ENCODE results near the gene RNPEP. TPM values are rescaled to one million over a fixed set of nuclear protein-coding genes. Genes with fewer than 3 reads are reported as not detected.

Gene RNPEP
- total and polyA plus RNA-seq, 4 experiments from 2014 or later, result 25.9 to 41.4 (median 29.7) TPM

DNA sequence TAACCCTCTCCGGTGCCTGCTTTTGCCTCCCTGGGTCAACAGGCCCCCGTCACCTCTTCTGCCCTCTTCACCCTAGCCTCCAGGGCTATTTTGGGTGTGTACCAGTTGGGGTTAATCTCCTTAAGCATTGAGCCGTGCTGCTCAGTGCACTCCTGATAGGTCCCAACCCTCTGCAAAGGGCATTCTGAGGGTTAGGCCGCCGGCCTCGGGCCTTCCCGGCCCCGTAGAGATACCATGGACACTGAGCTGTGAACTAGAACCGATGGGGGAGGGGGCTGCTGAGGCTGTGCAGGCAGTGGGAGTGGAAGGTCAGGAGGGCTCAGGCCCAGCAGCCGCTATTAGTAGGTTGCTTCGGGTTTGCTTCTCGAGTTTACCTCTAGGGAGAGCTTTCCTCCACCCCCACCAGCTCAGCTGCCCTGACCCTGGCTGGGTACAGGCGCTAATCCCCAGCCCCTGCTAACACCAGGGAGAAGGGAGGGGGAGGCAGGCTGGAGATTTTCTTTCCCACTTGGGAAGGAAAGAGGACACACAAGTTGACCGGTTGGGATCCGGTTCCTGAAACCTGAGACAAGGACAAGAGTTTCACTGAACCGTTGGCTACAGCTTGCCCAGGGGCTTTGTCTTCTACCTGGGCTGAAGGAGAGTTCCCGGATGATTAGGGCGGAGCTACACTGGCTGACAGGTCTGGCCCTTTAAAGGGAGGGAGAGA, 40.9 kb upstream of the RNPEP start:
- H3K4me1 Mint-ChIP-seq, result peaks cover 5 to 15% (median 11%) of the 10 kb centered on the region in 4 donors
- Histone ChIP-seq H3K9me3 (ENCODE audit: control insufficient read depth in 1 of 2, low read length in 2 of 2) (no peaks in the 10 kb centered on the region), H3K27ac (ENCODE audit: low read depth, low read length) (no peak overlapping the region), H3K4me3 (ENCODE audit: low read length in 2 of 2) (no peak overlapping the region), H3K27me3 (ENCODE audit: insufficient read depth, low read length) (peaks cover 17% of the 10 kb centered on the region), H3K4me1 (ENCODE audit: insufficient read depth, low read length) (peaks cover 7% of the 10 kb centered on the region), H3K36me3 (ENCODE audit: insufficient read depth, low read length) (no peaks in the 10 kb centered on the region)
- CTCF ChIA-PET (ENCODE audit: partially characterized antibody), result interaction anchor here (1.4 kb wide), 1 partner anchor 46 kb away, joined by 4 read pairs; no protein-coding TSS in a partner anchor
- peaks cover 0 to 2% (median 0%) of the 10 kb centered on the region in 8 donors for H3K9me3 Mint-ChIP-seq
- H3K27ac Mint-ChIP-seq, result no peak overlapping the region
- peaks cover 32 to 42% of the 10 kb centered on the region in 2 donors for H3K27me3 Mint-ChIP-seq
- H3K36me3 Mint-ChIP-seq, result no peaks in the 10 kb centered on the region
- POLR2A ChIA-PET (ENCODE audit: partially characterized antibody), result no interaction called here
- intact Hi-C loops (cut with micrococcal nuclease), result no loop called here
- no peak overlapping the region for H3K4me3 Mint-ChIP-seq
- no peak for DNase-seq

DNA sequence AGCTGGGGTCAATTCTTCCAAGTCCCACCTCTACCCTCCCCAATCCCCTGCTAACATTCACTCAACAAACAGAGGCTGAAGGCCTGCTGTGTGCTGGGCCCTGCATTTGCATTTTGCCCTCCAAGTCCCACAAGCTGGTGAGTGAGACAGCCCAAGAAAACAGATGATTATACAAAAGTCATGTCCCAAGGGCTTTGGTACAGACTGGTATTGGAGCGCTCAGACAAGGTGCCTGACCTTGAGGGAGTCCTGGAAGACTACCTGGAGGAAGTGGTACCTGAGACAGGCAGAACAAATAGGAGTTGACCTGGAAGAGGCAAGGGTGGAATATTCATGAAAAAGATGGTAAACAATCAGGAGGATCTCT, 40.3 kb upstream of the RNPEP start:
- Histone ChIP-seq H3K4me1 (ENCODE audit: insufficient read depth, low read length) (peaks cover 8% of the 10 kb centered on the region), H3K9me3 (ENCODE audit: control insufficient read depth in 1 of 2, low read length in 2 of 2) (no peaks in the 10 kb centered on the region), H3K4me3 (ENCODE audit: low read length in 2 of 2) (no peak overlapping the region), H3K27me3 (ENCODE audit: insufficient read depth, low read length) (peaks cover 22% of the 10 kb centered on the region), H3K27ac (ENCODE audit: low read depth, low read length) (no peak overlapping the region), H3K36me3 (ENCODE audit: insufficient read depth, low read length) (no peaks in the 10 kb centered on the region)
- H3K9me3 Mint-ChIP-seq, result peaks cover 0 to 2% (median 0%) of the 10 kb centered on the region in 8 donors
- H3K27ac Mint-ChIP-seq, result no peak overlapping the region
- no peak overlapping the region for H3K4me3 Mint-ChIP-seq
- H3K4me1 Mint-ChIP-seq, result peaks cover 6 to 21% (median 12%) of the 10 kb centered on the region in 4 donors
- CTCF ChIA-PET (ENCODE audit: partially characterized antibody), result interaction anchor here (1.4 kb wide), 1 partner anchor 46 kb away, joined by 4 read pairs; no protein-coding TSS in a partner anchor
- no peak for DNase-seq
- intact Hi-C loops (cut with micrococcal nuclease), result no loop called here
- no peaks in the 10 kb centered on the region for H3K36me3 Mint-ChIP-seq
- H3K27me3 Mint-ChIP-seq, result peaks cover 37 to 47% of the 10 kb centered on the region in 2 donors
- POLR2A ChIA-PET (ENCODE audit: partially characterized antibody), result no interaction called here

DNA sequence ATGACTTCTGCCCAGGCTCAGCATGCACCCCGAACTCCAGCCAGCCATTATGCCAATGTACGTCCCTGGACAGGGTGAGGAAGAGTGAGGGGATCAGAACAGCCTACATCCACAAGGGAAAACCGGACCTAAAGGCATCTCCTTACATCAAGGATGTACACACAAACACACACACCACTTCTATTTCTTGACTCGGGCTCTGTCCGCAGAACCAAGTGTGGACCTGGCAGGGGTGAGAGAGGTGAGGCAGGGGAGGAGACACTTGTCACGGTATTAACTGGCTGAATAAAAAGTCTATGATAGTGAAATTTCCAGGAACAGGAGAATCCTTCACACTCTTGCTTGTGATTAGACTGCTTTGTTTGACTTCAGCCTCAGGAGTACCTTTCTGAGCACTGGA, 38.4 kb upstream of the RNPEP start:
- peaks cover 44 to 52% of the 10 kb centered on the region in 2 donors for H3K27me3 Mint-ChIP-seq
- intact Hi-C loops (cut with micrococcal nuclease), result no loop called here
- peaks cover 6 to 23% (median 12%) of the 10 kb centered on the region in 4 donors for H3K4me1 Mint-ChIP-seq
- no peaks in the 10 kb centered on the region for H3K9me3 ChIP-seq (ENCODE audit: control insufficient read depth in 1 of 2, low read length in 2 of 2)
- peaks cover 22% of the 10 kb centered on the region for H3K27me3 ChIP-seq (ENCODE audit: insufficient read depth, low read length)
- H3K27ac ChIP-seq (ENCODE audit: low read depth, low read length), result no peak overlapping the region
- no peak overlapping the region for H3K27ac Mint-ChIP-seq
- H3K36me3 ChIP-seq (ENCODE audit: insufficient read depth, low read length), result no peaks in the 10 kb centered on the region
- DNase-seq, result no peak
- POLR2A ChIA-PET (ENCODE audit: partially characterized antibody), result no interaction called here
- H3K36me3 Mint-ChIP-seq, result no peaks in the 10 kb centered on the region
- H3K4me1 ChIP-seq (ENCODE audit: insufficient read depth, low read length), result peaks cover 8% of the 10 kb centered on the region
- peaks cover 0 to 2% (median 0%) of the 10 kb centered on the region in 8 donors for H3K9me3 Mint-ChIP-seq
- no peak overlapping the region for H3K4me3 ChIP-seq (ENCODE audit: low read length in 2 of 2)
- H3K4me3 Mint-ChIP-seq, result no peak overlapping the region
- CTCF ChIA-PET (ENCODE audit: partially characterized antibody), result no interaction called here

DNA sequence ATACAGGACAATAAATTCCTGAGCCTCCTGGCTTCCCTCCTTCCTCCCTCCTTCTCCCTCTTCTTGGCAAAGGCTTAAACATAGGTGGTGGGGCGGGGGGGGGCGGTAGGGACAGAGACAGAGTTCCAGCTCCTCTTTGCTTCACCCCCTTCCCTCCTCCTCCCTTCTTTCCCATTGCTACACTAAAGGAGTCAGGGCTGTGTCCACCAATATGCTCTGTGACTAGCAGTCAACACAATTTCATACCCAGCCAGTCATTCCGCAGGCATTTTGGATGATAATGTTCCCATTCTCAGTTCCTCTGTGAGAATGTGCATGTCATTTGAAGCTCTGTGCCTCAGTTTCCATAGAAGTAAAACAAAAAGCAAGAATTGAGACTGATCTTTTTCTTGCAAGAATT, 37.8 kb upstream of the RNPEP start:
- Histone ChIP-seq H3K4me3 (ENCODE audit: low read length in 2 of 2) (no peak overlapping the region), H3K4me1 (ENCODE audit: insufficient read depth, low read length) (peaks cover 8% of the 10 kb centered on the region), H3K27me3 (ENCODE audit: insufficient read depth, low read length) (peaks cover 22% of the 10 kb centered on the region), H3K9me3 (ENCODE audit: control insufficient read depth in 1 of 2, low read length in 2 of 2) (no peaks in the 10 kb centered on the region), H3K27ac (ENCODE audit: low read depth, low read length) (no peak overlapping the region), H3K36me3 (ENCODE audit: insufficient read depth, low read length) (no peaks in the 10 kb centered on the region)
- no peak overlapping the region for H3K27ac Mint-ChIP-seq
- H3K9me3 Mint-ChIP-seq, result peaks cover 0 to 2% (median 0%) of the 10 kb centered on the region in 8 donors
- no peak for DNase-seq
- CTCF ChIA-PET (ENCODE audit: partially characterized antibody), result interaction anchor here (1.7 kb wide), 1 partner anchor 49 kb away, joined by 6 read pairs; no protein-coding TSS in a partner anchor
- POLR2A ChIA-PET (ENCODE audit: partially characterized antibody), result interaction anchor here (1.0 to 1.9 kb wide), 2 partner anchors 10 to 29 kb away, joined by 3 to 8 read pairs; partner anchors contain the start of gene TIMM17A
- peaks cover 6 to 23% (median 12%) of the 10 kb centered on the region in 4 donors for H3K4me1 Mint-ChIP-seq
- intact Hi-C loops (cut with micrococcal nuclease), result no loop called here
- peaks cover 44 to 50% of the 10 kb centered on the region in 2 donors for H3K27me3 Mint-ChIP-seq
- H3K36me3 Mint-ChIP-seq, result no peaks in the 10 kb centered on the region
- no peak overlapping the region for H3K4me3 Mint-ChIP-seq

DNA sequence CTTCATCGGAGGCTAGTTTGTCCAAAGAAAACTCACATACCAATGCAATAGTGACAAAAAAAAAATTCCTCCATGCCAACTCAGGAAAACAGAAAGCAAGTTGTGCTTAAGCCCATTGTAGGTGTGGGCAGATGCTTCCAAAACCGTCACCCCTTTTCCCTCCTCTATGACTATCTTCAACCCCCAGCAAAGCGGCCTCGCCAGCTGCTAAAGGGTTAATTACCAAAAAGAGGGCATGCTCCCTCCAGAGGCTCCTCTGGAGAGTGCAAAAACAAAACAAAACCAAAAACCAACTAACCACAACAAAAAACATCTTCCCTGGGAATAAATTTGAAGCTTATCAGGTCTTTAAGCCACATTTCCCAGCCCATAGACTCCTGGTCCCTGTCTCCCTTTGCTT, 37.3 kb upstream of the RNPEP start:
- ChIA-PET CTCF (ENCODE audit: partially characterized antibody) (interaction anchor here (1.3 to 1.7 kb wide), 2 partner anchors 9 to 49 kb away, joined by 4 to 6 read pairs; no protein-coding TSS in a partner anchor), POLR2A (ENCODE audit: partially characterized antibody) (interaction anchor here (1.0 to 1.9 kb wide), 2 partner anchors 10 to 28 kb away, joined by 3 to 8 read pairs; partner anchors contain the start of gene TIMM17A)
- Mint-ChIP-seq H3K36me3 (no peaks in the 10 kb centered on the region), H3K27ac (no peak overlapping the region), H3K9me3 (peaks cover 0 to 2% (median 0%) of the 10 kb centered on the region in 8 donors), H3K27me3 (peaks cover 44 to 48% of the 10 kb centered on the region in 2 donors), H3K4me1 (peaks cover 6 to 23% (median 12%) of the 10 kb centered on the region in 4 donors), H3K4me3 (peak overlapping the region in 1 of 8 donors; percentile 22)
- intact Hi-C loops (cut with micrococcal nuclease), result no loop called here
- no peak overlapping the region for H3K4me3 ChIP-seq (ENCODE audit: low read length in 2 of 2)
- no peak for DNase-seq
- H3K9me3 ChIP-seq (ENCODE audit: control insufficient read depth in 1 of 2, low read length in 2 of 2), result no peaks in the 10 kb centered on the region
- H3K27me3 ChIP-seq (ENCODE audit: insufficient read depth, low read length), result peaks cover 22% of the 10 kb centered on the region
- no peak overlapping the region for H3K27ac ChIP-seq (ENCODE audit: low read depth, low read length)
- no peaks in the 10 kb centered on the region for H3K36me3 ChIP-seq (ENCODE audit: insufficient read depth, low read length)
- H3K4me1 ChIP-seq (ENCODE audit: insufficient read depth, low read length), result peaks cover 8% of the 10 kb centered on the region

DNA sequence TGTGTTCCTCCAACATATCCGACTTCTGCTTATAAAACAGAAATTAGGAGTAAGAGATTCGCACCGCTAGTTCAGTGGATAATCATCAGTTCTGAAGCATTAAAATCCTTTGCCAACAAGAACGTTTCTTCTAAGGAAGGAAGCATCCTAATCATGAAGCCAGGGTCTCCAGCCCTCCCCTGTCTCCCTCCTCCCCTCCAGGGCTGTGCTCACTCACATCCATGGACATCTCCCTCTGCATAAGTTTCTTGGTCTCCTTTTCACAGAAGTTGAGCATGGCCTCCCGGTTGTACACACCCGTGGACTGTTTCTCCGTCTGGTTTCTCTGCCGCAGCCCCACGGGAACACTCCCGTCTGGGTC, 36.6 kb upstream of the RNPEP start:
- CTCF ChIA-PET (ENCODE audit: partially characterized antibody), result interaction anchor here (1.3 to 1.7 kb wide), 2 partner anchors 8 to 50 kb away, joined by 4 to 6 read pairs; no protein-coding TSS in a partner anchor
- H3K4me3 Mint-ChIP-seq, result peak overlapping the region in 1 of 8 donors; percentile 36
- Histone ChIP-seq H3K27ac (ENCODE audit: low read depth, low read length) (no peak overlapping the region), H3K27me3 (ENCODE audit: insufficient read depth, low read length) (peaks cover 22% of the 10 kb centered on the region), H3K4me1 (ENCODE audit: insufficient read depth, low read length) (peaks cover 8% of the 10 kb centered on the region), H3K36me3 (ENCODE audit: insufficient read depth, low read length) (no peaks in the 10 kb centered on the region), H3K9me3 (ENCODE audit: control insufficient read depth in 1 of 2, low read length in 2 of 2) (no peaks in the 10 kb centered on the region), H3K4me3 (ENCODE audit: low read length in 2 of 2) (no peak overlapping the region)
- intact Hi-C loops (cut with micrococcal nuclease), result no loop called here
- POLR2A ChIA-PET (ENCODE audit: partially characterized antibody), result interaction anchor here (1.0 to 1.9 kb wide), 2 partner anchors 9 to 27 kb away, joined by 3 to 8 read pairs; partner anchors contain the start of gene TIMM17A
- H3K36me3 Mint-ChIP-seq, result no peaks in the 10 kb centered on the region
- no peak for DNase-seq
- H3K9me3 Mint-ChIP-seq, result peaks cover 0 to 2% (median 0%) of the 10 kb centered on the region in 8 donors
- H3K27me3 Mint-ChIP-seq, result peaks cover 44 to 48% of the 10 kb centered on the region in 2 donors
- H3K4me1 Mint-ChIP-seq, result peaks cover 6 to 23% (median 12%) of the 10 kb centered on the region in 4 donors
- H3K27ac Mint-ChIP-seq, result no peak overlapping the region

DNA sequence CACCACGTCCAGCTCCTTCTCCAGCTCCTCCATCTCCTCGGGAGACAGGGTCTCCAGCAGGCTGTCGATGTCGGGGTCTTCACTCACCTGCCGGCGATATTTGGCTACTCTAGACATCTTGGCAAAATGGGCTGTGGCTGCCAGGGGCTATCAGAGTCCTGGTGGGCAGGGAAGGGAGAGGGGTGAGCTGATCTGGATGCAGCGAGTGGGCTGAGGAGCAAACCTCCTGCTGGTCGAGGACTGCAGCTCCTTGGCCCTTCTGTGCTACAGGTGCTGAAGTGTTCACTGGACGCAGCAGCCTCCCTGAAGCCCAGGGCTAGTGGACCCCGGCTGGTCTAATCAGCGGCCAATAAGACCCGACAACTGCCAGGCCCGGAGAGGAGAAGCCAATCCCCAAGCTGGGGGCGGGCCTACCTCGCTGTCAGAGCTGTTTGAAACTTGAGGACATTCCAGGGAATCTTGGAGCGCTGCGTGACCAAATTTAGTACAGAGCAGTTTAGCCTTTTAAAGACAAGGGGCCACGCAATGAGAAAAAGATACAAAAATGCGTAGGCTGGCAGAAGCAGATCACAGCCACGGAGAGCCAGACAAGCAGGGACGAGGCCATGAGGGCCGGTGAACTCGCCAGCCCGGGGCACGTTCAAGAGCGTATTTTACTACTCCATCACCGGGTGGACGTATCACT, 36.1 kb upstream of the RNPEP start, which contains the start of gene LMOD1:
Gene LMOD1 (minus strand): TSS at position 325 of the 685 bp plus-strand sequence. CDS start 208 bp downstream, at position 117.
- POLR2A ChIA-PET (ENCODE audit: partially characterized antibody), result interaction anchor here (1.9 kb wide), 1 partner anchor 9 kb away, joined by 8 read pairs; the partner anchor contains the start of gene TIMM17A
- Histone ChIP-seq H3K27me3 (ENCODE audit: insufficient read depth, low read length) (peaks cover 22% of the 10 kb centered on the region), H3K36me3 (ENCODE audit: insufficient read depth, low read length) (no peaks in the 10 kb centered on the region), H3K27ac (ENCODE audit: low read depth, low read length) (no peak within 1 kb of the TSS), H3K4me3 (ENCODE audit: low read length in 2 of 2) (no peak within 1 kb of the TSS), H3K9me3 (ENCODE audit: control insufficient read depth in 1 of 2, low read length in 2 of 2) (no peaks in the 10 kb centered on the region), H3K4me1 (ENCODE audit: insufficient read depth, low read length) (peaks cover 8% of the 10 kb centered on the region)
- no peak for DNase-seq
- Mint-ChIP-seq H3K4me1 (peaks cover 6 to 23% (median 12%) of the 10 kb centered on the region in 4 donors), H3K36me3 (no peaks in the 10 kb centered on the region), H3K27ac (peak within 1 kb of the TSS in 3 of 7 donors; percentile 37 to 75 (median 73)), H3K9me3 (peaks cover 0 to under 1% (median 0%) of the 10 kb centered on the region in 8 donors), H3K27me3 (peaks cover 44 to 48% of the 10 kb centered on the region in 2 donors), H3K4me3 (peak within 1 kb of the TSS in 7 of 8 donors; percentile 17 to 70 (median 67))
- intact Hi-C loops (cut with micrococcal nuclease), result no loop called here
- CTCF ChIA-PET (ENCODE audit: partially characterized antibody), result interaction anchor here (0.8 to 1.7 kb wide), 3 partner anchors 8 to 55 kb away, joined by 4 to 6 read pairs (median 4); no protein-coding TSS in a partner anchor

All from CD4-positive, alpha-beta memory T cell (primary cell).